ENCODE results near the gene CCR5AS.
A peak's percentile ranks its signal among the peaks of the same experiment; 100 is the strongest.

The CCR5AS gene

DNA sequence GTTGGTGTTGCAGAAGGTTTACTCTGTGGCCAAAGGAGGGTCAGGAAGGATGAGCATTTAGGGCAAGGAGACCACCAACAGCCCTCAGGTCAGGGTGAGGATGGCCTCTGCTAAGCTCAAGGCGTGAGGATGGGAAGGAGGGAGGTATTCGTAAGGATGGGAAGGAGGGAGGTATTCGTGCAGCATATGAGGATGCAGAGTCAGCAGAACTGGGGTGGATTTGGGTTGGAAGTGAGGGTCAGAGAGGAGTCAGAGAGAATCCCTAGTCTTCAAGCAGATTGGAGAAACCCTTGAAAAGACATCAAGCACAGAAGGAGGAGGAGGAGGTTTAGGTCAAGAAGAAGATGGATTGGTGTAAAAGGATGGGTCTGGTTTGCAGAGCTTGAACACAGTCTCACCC is 32.1 kb downstream of the CCR5AS start:
- WGBS, 4 donors, result 83 to 93% (median 86%) methylated on average over 3 of the region's 3 CpGs
- H3K9me3 ChIP-seq, result no peaks in the 10 kb centered on the region
- no peaks in the 10 kb centered on the region for H3K36me3 ChIP-seq
- peak overlapping the region in 1 of 12 donors; percentile 19 for H3K4me3 ChIP-seq
- no peak for DNase-seq
- TF ChIP-seq POLR2A (IDR thresholded peaks at IDR 0.05), result no peak
- TF ChIP-seq, protein P1, sequence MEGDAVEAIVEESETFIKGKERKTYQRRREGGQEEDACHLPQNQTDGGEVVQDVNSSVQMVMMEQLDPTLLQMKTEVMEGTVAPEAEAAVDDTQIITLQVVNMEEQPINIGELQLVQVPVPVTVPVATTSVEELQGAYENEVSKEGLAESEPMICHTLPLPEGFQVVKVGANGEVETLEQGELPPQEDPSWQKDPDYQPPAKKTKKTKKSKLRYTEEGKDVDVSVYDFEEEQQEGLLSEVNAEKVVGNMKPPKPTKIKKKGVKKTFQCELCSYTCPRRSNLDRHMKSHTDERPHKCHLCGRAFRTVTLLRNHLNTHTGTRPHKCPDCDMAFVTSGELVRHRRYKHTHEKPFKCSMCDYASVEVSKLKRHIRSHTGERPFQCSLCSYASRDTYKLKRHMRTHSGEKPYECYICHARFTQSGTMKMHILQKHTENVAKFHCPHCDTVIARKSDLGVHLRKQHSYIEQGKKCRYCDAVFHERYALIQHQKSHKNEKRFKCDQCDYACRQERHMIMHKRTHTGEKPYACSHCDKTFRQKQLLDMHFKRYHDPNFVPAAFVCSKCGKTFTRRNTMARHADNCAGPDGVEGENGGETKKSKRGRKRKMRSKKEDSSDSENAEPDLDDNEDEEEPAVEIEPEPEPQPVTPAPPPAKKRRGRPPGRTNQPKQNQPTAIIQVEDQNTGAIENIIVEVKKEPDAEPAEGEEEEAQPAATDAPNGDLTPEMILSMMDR (IDR thresholded peaks at IDR 0.05), result no peak
- intact Hi-C loops (cut with DNase I), result loop anchor here (5.0 to 10.0 kb wide), 10 partner anchors 50 to 610 kb away; partner anchors contain the start of gene CXCR6 (in 1 of the 10)
- no peak overlapping the region for H3K27ac ChIP-seq
- H3K27me3 ChIP-seq, result peaks cover 0 to 13% (median 0%) of the 10 kb centered on the region in 9 donors
- no peak for ATAC-seq
- peaks cover 0 to 46% (median 0%) of the 10 kb centered on the region in 12 donors for H3K4me1 ChIP-seq

DNA sequence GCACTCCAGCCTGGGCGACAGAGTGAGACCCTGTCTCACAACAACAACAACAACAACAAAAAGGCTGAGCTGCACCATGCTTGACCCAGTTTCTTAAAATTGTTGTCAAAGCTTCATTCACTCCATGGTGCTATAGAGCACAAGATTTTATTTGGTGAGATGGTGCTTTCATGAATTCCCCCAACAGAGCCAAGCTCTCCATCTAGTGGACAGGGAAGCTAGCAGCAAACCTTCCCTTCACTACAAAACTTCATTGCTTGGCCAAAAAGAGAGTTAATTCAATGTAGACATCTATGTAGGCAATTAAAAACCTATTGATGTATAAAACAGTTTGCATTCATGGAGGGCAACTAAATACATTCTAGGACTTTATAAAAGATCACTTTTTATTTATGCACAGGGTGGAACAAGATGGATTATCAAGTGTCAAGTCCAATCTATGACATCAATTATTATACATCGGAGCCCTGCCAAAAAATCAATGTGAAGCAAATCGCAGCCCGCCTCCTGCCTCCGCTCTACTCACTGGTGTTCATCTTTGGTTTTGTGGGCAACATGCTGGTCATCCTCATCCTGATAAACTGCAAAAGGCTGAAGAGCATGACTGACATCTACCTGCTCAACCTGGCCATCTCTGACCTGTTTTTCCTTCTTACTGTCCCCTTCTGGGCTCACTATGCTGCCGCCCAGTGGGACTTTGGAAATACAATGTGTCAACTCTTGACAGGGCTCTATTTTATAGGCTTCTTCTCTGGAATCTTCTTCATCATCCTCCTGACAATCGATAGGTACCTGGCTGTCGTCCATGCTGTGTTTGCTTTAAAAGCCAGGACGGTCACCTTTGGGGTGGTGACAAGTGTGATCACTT is 34.1 kb downstream of the CCR5AS start:
- 88 to 92% (median 91%) methylated on average over 9 of the region's 9 CpGs for WGBS, 4 donors
- Histone ChIP-seq H3K27me3 (peaks cover 0 to 22% (median 0%) of the 10 kb centered on the region in 9 donors), H3K9me3 (no peaks in the 10 kb centered on the region), H3K27ac (no peak overlapping the region), H3K4me1 (peaks cover 0 to 59% (median 0%) of the 10 kb centered on the region in 12 donors), H3K36me3 (no peaks in the 10 kb centered on the region), H3K4me3 (peak overlapping the region in 2 of 12 donors; percentile 28 to 53)
- TF ChIP-seq, protein P1 (IDR thresholded peaks at IDR 0.05), result peak in 11 of 12 donors; percentile 13 to 48 (median 33)
- TF ChIP-seq POLR2A (IDR thresholded peaks at IDR 0.05), result no peak
- peak in 1 of 4 donors; percentile 48 for ATAC-seq
- no peak for DNase-seq
- intact Hi-C loops (cut with DNase I), result loop anchor here (5.0 to 10.0 kb wide), 9 partner anchors 52 to 608 kb away; partner anchors contain the start of gene CXCR6 (in 1 of the 10)

DNA sequence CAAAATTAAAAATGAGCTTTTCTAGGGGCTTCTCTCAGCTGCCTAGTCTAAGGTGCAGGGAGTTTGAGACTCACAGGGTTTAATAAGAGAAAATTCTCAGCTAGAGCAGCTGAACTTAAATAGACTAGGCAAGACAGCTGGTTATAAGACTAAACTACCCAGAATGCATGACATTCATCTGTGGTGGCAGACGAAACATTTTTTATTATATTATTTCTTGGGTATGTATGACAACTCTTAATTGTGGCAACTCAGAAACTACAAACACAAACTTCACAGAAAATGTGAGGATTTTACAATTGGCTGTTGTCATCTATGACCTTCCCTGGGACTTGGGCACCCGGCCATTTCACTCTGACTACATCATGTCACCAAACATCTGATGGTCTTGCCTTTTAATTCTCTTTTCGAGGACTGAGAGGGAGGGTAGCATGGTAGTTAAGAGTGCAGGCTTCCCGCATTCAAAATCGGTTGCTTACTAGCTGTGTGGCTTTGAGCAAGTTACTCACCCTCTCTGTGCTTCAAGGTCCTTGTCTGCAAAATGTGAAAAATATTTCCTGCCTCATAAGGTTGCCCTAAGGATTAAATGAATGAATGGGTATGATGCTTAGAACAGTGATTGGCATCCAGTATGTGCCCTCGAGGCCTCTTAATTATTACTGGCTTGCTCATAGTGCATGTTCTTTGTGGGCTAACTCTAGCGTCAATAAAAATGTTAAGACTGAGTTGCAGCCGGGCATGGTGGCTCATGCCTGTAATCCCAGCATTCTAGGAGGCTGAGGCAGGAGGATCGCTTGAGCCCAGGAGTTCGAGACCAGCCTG is 35.1 kb downstream of the CCR5AS start:
- 76 to 89% (median 87%) methylated on average over 10 of the region's 10 CpGs for WGBS, 4 donors
- DNase-seq, result no peak
- Histone ChIP-seq H3K4me3 (peak overlapping the region in 4 of 12 donors; percentile 20 to 53 (median 26)), H3K27me3 (peaks cover 0 to 29% (median 0%) of the 10 kb centered on the region in 9 donors), H3K36me3 (no peaks in the 10 kb centered on the region), H3K9me3 (no peaks in the 10 kb centered on the region), H3K27ac (peak overlapping the region in 2 of 12 donors; percentile 4 to 78), H3K4me1 (peaks cover 0 to 59% (median 0%) of the 10 kb centered on the region in 12 donors)
- TF ChIP-seq, protein P1 (IDR thresholded peaks at IDR 0.05), result no peak
- TF ChIP-seq POLR2A (IDR thresholded peaks at IDR 0.05), result no peak
- intact Hi-C loops (cut with DNase I), result loop anchor here (5.0 to 10.0 kb wide), 9 partner anchors 53 to 607 kb away; partner anchors contain the start of gene CXCR6 (in 1 of the 10)
- ATAC-seq, result no peak
